CD8-positive, alpha-beta memory T cell (primary cell): Measurements from ENCODE around the gene IGF2BP1. TPM values are rescaled to one million over a fixed set of nuclear protein-coding genes. Genes with fewer than 3 reads are reported as not detected.
"Not testable (repeated sequence)": the region's sequence is repeated elsewhere in the genome, so short reads cannot be mapped to it uniquely, and the experiment has no call there.

Experiments used
- CTCF ChIA-PET: fragments of 350-600 bp; sonication (Branson Sonifier 250); formaldehyde crosslinking; loops from one replicate; lab custom pipeline; 2021; ENCODE audit warnings: antibody characterized with exemption; lab: Charles Lee
- POLR2A ChIA-PET: fragments of 350-600 bp; sonication (Branson Sonifier 250); formaldehyde crosslinking; loops from one replicate; lab custom pipeline; 2021; ENCODE audit warnings: antibody characterized with exemption; lab: Charles Lee
- DNase-seq, 5 donors: peaks; one replicate each; pipeline versions ENCODE4 v3.0.0 to v3.0.0-alpha.2; 2020 to 2022; ENCODE audit warnings: mixed read lengths in 1 of 5
- H3K27ac ChIP-seq: one replicate; pipeline ENCODE4 v1.7.0; 2013; ENCODE audit warnings: low read depth, mild to moderate bottlenecking, low read length, moderate library complexity
- H3K27me3 ChIP-seq: 2 replicates; pipeline ENCODE4 v1.7.0; 2013; ENCODE audit warnings: low read length, mild to moderate bottlenecking; ENCODE audit not compliant: insufficient read depth, poor library complexity, severe bottlenecking
- H3K36me3 ChIP-seq: 2 replicates; pipeline ENCODE4 v1.7.0; 2013; ENCODE audit warnings: mild to moderate bottlenecking, low read length, moderate library complexity; ENCODE audit not compliant: insufficient read depth
- H3K4me1 ChIP-seq: 2 replicates; pipeline ENCODE4 v1.7.0; 2013; ENCODE audit warnings: mild to moderate bottlenecking, low read length, moderate library complexity; ENCODE audit not compliant: insufficient read depth
- H3K4me3 ChIP-seq: 2 replicates; pipeline ENCODE4 v1.7.0; 2013; ENCODE audit warnings: mild to moderate bottlenecking, low read length
- H3K9me3 ChIP-seq: 2 replicates; pipeline ENCODE4 v1.7.0; 2013; ENCODE audit warnings: mild to moderate bottlenecking, low read length
- H3K27ac Mint-ChIP-seq, 8 donors: one replicate each; pipeline ENCODE4 v1.8.0; 2020 to 2021; ENCODE audit warnings: mixed read lengths in 8 of 8, mild to moderate bottlenecking in 6 of 8, inconsistent platforms in 3 of 8, moderate library complexity in 3 of 8
- H3K27me3 Mint-ChIP-seq, 2 donors: one replicate each; pipeline ENCODE4 v1.8.0; 2020 to 2021; ENCODE audit warnings: mixed read lengths in 2 of 2, mild to moderate bottlenecking in 1 of 2, moderate library complexity in 1 of 2
- H3K36me3 Mint-ChIP-seq, 3 donors: one replicate each; pipeline ENCODE4 v1.8.0; 2020 to 2021; ENCODE audit warnings: mixed read lengths in 3 of 3, inconsistent platforms in 1 of 3, mild to moderate bottlenecking in 1 of 3
- H3K4me1 Mint-ChIP-seq, 3 donors: one replicate each; pipeline ENCODE4 v1.8.0; 2020 to 2021; ENCODE audit warnings: mixed read lengths in 3 of 3, inconsistent platforms in 1 of 3, mild to moderate bottlenecking in 1 of 3
- H3K4me3 Mint-ChIP-seq, 7 donors: one replicate each; pipeline ENCODE4 v1.8.0; 2020 to 2021; ENCODE audit warnings: mixed read lengths in 7 of 7, mild to moderate bottlenecking in 6 of 7, moderate library complexity in 4 of 7, inconsistent platforms in 2 of 7
- H3K9me3 Mint-ChIP-seq, 5 donors: one replicate each; pipeline ENCODE4 v1.8.0; 2020 to 2022; ENCODE audit warnings: mixed read lengths in 5 of 5, mild to moderate bottlenecking in 3 of 5, moderate library complexity in 2 of 5, inconsistent platforms in 1 of 5
- polyA plus RNA-seq: library from polyadenylated mRNA; unstranded; fragments of 300-500 nt; fragmentation: Illumina TruSeq; gene quantifications from one replicate; pipeline ENCODE4 v1.2.3, GENCODE V29; 2021
- total RNA-seq, 2 experiments: library from RNA; stranded (reverse); gene quantifications; one replicate each; pipeline ENCODE4 v1.2.3, GENCODE V29; 2021

Gene IGF2BP1
- total and polyA plus RNA-seq, 3 experiments from 2014 or later, result 0.24 to 0.28 TPM; not detected in 1

- POLR2A ChIA-PET, result no interaction called here
- Mint-ChIP-seq H3K36me3 (no peaks in the 10 kb centered on the region), H3K27ac (peak overlapping the region in 1 of 8 donors; percentile 79), H3K27me3 (peaks cover 61 to 81% of the 10 kb centered on the region in 2 donors), H3K9me3 (peaks cover 0 to 11% (median 5%) of the 10 kb centered on the region in 5 donors), H3K4me3 (no peak overlapping the region), H3K4me1 (peaks cover 0 to 4% (median 0%) of the 10 kb centered on the region in 3 donors)
- H3K27ac ChIP-seq, result no peak overlapping the region
- no peak for DNase-seq
- H3K4me3 ChIP-seq, result no peak overlapping the region
- no peaks in the 10 kb centered on the region for H3K9me3 ChIP-seq
- CTCF ChIA-PET, result no interaction called here
- no peaks in the 10 kb centered on the region for H3K36me3 ChIP-seq
- H3K4me1 ChIP-seq, result no peaks in the 10 kb centered on the region
- H3K27me3 ChIP-seq, result peaks cover 37% of the 10 kb centered on the region
These were observed 8.0 kb downstream of the IGF2BP1 start for GRCh38 chr17:49005140-49005539.

DNA sequence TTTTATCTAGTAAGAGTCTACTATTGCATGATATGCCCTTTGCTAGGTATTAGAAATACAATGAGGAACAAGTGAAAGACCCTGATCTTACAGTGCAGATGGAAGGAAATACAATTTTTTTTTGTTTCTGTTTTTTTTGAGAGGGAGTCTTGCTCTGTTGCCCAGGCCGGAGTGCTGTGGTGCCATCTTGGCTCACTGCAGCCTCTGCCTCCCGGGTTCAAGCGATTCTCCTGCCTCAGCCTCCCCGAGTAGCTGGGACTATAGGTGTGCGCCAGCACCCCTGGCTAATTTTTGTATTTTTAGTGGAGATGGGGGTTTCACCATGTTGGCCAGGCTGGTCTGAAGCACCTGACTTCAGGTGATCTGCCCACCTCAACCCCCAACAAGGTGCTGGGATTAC is 11.7 kb downstream of the IGF2BP1 start:
- POLR2A ChIA-PET, H3K4me1 ChIP-seq, H3K4me3 Mint-ChIP-seq, H3K27ac Mint-ChIP-seq, H3K36me3 ChIP-seq, H3K27ac ChIP-seq, H3K9me3 ChIP-seq, H3K36me3 Mint-ChIP-seq, CTCF ChIA-PET, H3K9me3 Mint-ChIP-seq, DNase-seq, H3K4me3 ChIP-seq, H3K4me1 Mint-ChIP-seq: not testable (repeated sequence)
- H3K27me3 Mint-ChIP-seq, result peaks cover 43 to 66% of the 10 kb centered on the region in 2 donors
- peaks cover 24% of the 10 kb centered on the region for H3K27me3 ChIP-seq

DNA sequence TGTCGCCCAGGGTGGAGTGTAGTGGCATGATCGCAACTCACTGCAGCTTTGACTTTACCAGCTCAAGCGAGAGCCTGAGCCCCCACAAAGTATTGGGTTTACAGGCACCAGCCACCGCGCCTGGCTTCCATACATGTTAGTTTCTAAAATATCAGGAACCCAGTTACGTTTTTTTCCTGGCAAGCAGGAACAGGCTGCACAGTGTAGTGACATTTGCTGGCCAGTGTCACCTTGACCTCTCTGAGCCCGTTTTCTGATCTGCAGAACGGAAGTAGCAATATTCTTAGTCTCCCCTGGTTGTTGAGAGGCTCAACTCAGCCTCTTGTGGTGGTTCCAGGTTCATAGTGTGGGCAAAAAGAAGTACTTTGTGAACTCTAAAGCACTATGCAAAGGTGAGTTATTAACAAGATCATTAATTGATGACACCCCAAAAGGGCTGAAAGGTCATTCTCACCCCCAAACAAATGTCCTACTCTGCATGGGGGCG is 15.6 kb downstream of the IGF2BP1 start:
- no peaks in the 10 kb centered on the region for H3K9me3 ChIP-seq
- no peak overlapping the region for H3K4me3 ChIP-seq
- H3K27ac ChIP-seq, result no peak overlapping the region
- Mint-ChIP-seq H3K4me3 (no peak overlapping the region), H3K9me3 (no peaks in the 10 kb centered on the region), H3K27me3 (peaks cover 36 to 57% of the 10 kb centered on the region in 2 donors), H3K27ac (no peak overlapping the region), H3K4me1 (no peaks in the 10 kb centered on the region), H3K36me3 (no peaks in the 10 kb centered on the region)
- H3K27me3 ChIP-seq, result peaks cover 6% of the 10 kb centered on the region
- CTCF ChIA-PET, result no interaction called here
- DNase-seq, result no peak
- POLR2A ChIA-PET, result no interaction called here
- H3K4me1 ChIP-seq, result no peaks in the 10 kb centered on the region
- H3K36me3 ChIP-seq, result no peaks in the 10 kb centered on the region

GRCh38 chr17:49013311-49014213 is 16.4 kb downstream of the IGF2BP1 start:
- H3K27ac Mint-ChIP-seq, result no peak overlapping the region
- no peaks in the 10 kb centered on the region for H3K9me3 ChIP-seq
- peaks cover 6% of the 10 kb centered on the region for H3K27me3 ChIP-seq
- no peaks in the 10 kb centered on the region for H3K9me3 Mint-ChIP-seq
- H3K4me1 Mint-ChIP-seq, result no peaks in the 10 kb centered on the region
- H3K27me3 Mint-ChIP-seq, result peaks cover 35 to 59% of the 10 kb centered on the region in 2 donors
- no peak overlapping the region for H3K27ac ChIP-seq
- DNase-seq, result no peak
- no peak overlapping the region for H3K4me3 Mint-ChIP-seq
- no peaks in the 10 kb centered on the region for H3K4me1 ChIP-seq
- no peak overlapping the region for H3K4me3 ChIP-seq
- POLR2A ChIA-PET, result no interaction called here
- CTCF ChIA-PET, result no interaction called here
- no peaks in the 10 kb centered on the region for H3K36me3 Mint-ChIP-seq
- H3K36me3 ChIP-seq, result no peaks in the 10 kb centered on the region

DNA sequence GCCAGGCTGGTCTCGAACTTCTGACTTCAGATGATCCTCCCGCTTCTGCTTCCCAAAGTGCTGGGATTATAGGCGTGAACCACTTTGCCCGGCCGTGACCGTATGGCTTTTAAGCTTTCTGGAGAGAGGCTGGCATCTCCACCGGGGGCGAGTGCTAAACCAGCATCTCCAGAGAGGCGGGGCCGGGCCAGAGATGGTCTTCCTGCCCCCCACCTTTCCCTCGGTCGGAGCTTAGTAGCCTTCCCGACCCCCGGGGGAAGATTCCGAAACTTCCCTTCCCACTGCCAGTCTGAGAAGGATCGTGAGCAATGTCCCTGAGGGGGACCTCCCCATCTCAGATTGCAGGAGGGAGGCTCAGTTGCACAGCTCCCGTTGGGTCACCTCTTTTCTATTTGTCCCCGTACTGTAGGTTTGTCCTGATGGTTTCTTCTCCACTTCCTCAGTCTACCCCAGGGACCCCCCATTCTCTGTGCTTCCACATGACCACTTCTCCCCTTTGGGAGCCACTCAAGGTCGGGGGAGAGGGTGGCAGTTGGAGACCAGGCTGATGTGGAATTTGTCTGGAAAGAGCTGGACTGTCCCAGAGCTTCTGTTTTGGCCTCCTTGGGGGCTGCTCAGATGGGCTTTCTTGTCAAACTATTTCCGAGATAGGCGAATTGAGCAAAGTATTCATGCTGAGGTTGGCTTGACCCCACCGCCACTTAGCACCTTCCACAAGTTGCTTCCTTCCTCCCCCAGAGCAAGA is 18.2 kb downstream of the IGF2BP1 start:
- no peak overlapping the region for H3K27ac Mint-ChIP-seq
- no peak for DNase-seq
- H3K9me3 ChIP-seq, result no peaks in the 10 kb centered on the region
- POLR2A ChIA-PET, result no interaction called here
- H3K4me3 ChIP-seq, result no peak overlapping the region
- H3K36me3 ChIP-seq, result no peaks in the 10 kb centered on the region
- no peaks in the 10 kb centered on the region for H3K4me1 Mint-ChIP-seq
- peaks cover 6% of the 10 kb centered on the region for H3K27me3 ChIP-seq
- H3K4me1 ChIP-seq, result no peaks in the 10 kb centered on the region
- H3K27me3 Mint-ChIP-seq, result peaks cover 30 to 59% of the 10 kb centered on the region in 2 donors
- no peaks in the 10 kb centered on the region for H3K36me3 Mint-ChIP-seq
- CTCF ChIA-PET, result no interaction called here
- no peak overlapping the region for H3K27ac ChIP-seq
- H3K4me3 Mint-ChIP-seq, result no peak overlapping the region
- H3K9me3 Mint-ChIP-seq, result no peaks in the 10 kb centered on the region

DNA sequence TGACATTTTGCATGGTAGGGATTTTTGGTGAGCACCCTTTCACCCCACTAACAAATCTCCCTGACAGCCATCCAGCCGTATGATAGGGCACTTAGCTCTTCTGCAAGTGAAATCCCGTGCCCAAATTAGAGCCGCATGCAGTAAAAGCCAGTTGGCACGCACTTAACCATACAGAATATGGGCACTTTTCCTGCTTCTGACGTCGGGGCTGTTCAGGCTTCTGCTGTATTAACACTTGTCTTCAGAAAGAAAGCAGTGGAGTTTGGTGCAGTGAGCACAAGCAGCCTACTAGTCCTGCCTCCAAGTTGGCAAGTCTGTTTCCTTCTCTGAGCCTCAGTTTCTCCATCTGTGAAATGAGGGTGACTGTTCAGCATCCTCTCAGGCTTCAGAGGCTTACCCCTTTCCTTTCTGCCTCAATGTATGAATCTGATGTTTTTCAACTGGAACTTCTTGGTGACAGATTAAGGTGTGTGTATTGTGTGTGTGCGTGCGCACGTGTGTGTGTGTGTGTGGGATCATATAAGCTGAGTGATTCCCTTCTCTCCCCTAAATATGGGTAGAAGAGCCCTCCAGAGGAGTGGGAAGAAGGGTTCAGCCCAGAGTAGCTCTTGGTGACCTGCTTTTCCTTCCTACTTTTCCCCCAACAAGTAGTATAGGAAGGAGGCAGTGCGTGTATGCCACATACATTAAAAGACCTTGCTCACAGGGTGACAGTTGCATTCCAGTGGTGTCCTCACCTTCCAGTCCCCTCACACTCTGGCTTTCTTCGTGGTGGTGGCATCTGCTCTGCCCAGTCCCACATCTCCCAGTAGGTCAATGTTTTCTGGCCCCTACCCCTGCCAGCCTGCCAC is 19.0 kb downstream of the IGF2BP1 start:
- ChIA-PET CTCF (interaction anchor here (1.1 kb wide), 1 partner anchor 13 kb away, joined by 3 read pairs; no protein-coding TSS in a partner anchor), POLR2A (no interaction called here)
- peaks cover 6% of the 10 kb centered on the region for H3K27me3 ChIP-seq
- H3K4me1 Mint-ChIP-seq, result no peaks in the 10 kb centered on the region
- H3K4me1 ChIP-seq, result no peaks in the 10 kb centered on the region
- no peak overlapping the region for H3K27ac ChIP-seq
- H3K9me3 ChIP-seq, result no peaks in the 10 kb centered on the region
- H3K9me3 Mint-ChIP-seq, result no peaks in the 10 kb centered on the region
- no peak overlapping the region for H3K27ac Mint-ChIP-seq
- no peak overlapping the region for H3K4me3 Mint-ChIP-seq
- H3K27me3 Mint-ChIP-seq, result peaks cover 28 to 58% of the 10 kb centered on the region in 2 donors
- H3K36me3 Mint-ChIP-seq, result no peaks in the 10 kb centered on the region
- no peaks in the 10 kb centered on the region for H3K36me3 ChIP-seq
- no peak overlapping the region for H3K4me3 ChIP-seq
- no peak for DNase-seq

- peaks cover 6% of the 10 kb centered on the region for H3K27me3 ChIP-seq
- Mint-ChIP-seq H3K4me3 (no peak overlapping the region), H3K27ac (no peak overlapping the region), H3K27me3 (peaks cover 29 to 57% of the 10 kb centered on the region in 2 donors), H3K9me3 (no peaks in the 10 kb centered on the region), H3K36me3 (no peaks in the 10 kb centered on the region), H3K4me1 (no peaks in the 10 kb centered on the region)
- H3K4me1 ChIP-seq, result no peaks in the 10 kb centered on the region
- DNase-seq, result no peak
- H3K4me3 ChIP-seq, result no peak overlapping the region
- H3K36me3 ChIP-seq, result no peaks in the 10 kb centered on the region
- POLR2A ChIA-PET, result no interaction called here
- CTCF ChIA-PET, result interaction anchor here (1.1 kb wide), 1 partner anchor 13 kb away, joined by 3 read pairs; no protein-coding TSS in a partner anchor
- no peak overlapping the region for H3K27ac ChIP-seq
- H3K9me3 ChIP-seq, result no peaks in the 10 kb centered on the region
These were observed 19.7 kb downstream of the IGF2BP1 start for GRCh38 chr17:49016775-49017463.
